Retina (tissue), 1 donor: ENCODE results near the gene CENPX.
"Not testable (repeated sequence)": the region's sequence is repeated elsewhere in the genome, so short reads cannot be mapped to it uniquely, and the experiment has no call there.

ENCODE experiments used
- DNase-seq: peaks from one replicate; pipeline ENCODE4 v3.0.0-alpha.2; 2016

Gene CENPX

GRCh38 chr17:82038796-82039409, 16.2 kb upstream of the CENPX start:
- DNase-seq = not testable (repeated sequence)

DNA sequence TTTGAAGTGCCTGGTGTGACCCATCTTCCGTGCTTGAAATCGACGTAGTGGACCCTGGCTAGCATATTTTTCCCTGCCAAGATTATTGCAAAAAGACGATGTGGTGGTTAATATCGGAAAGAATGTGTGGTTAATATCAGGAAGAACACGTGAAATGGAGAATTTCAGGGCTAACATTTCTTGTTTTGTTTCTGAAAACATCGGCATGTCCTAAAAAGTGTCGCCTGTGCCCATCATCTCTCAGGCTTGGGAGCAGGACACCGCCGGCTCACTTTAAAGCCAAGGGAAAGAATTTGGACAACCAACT, 15.2 kb upstream of the CENPX start:
- DNase-seq = no peak

DNA sequence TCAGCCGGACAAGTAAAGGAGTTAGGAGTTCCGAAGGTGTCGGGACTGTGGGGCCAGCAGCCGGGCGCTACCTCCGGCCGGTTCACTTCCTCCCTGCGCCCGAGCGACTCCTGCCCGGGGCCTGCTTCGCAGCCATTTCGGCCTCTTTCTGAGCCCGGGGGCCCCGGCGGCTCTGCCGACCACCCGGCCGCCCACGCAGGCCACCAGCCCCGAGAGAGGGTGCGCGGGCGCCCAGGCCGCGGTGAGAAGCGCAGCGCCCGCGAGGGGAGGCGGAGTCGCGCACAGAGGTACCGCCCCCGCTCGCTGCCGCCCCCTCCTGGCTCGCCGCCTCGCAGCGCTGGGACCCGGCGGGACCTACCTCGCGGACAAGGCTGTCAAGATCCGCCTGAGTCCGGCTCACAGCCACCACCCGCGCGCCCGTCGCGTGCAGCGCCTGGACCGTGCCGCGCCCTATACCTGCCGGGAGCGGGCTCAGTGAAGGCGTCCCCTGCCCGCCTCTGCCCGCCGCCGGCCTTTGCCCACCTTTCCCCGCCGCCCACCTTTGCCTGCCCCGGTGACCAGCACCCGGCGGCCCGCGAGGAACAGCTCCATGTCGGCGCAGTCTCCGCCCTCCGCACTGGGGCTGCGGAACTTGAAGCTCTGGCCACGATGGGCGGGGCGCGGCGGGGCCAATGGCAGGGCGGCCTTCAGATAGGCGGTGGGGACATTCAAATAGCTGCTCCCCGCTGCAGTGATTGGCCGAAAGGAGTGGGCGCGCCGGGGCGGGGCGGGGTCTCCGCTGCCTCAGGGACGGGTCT, 14.6 kb upstream of the CENPX start, which contains the start of gene DCXR:
DCXR (minus strand) TSS at position 606 of the 797 bp plus-strand sequence; CDS start at position 591, 15 bp downstream.
- DNase-seq = peak; percentile 98

DNA sequence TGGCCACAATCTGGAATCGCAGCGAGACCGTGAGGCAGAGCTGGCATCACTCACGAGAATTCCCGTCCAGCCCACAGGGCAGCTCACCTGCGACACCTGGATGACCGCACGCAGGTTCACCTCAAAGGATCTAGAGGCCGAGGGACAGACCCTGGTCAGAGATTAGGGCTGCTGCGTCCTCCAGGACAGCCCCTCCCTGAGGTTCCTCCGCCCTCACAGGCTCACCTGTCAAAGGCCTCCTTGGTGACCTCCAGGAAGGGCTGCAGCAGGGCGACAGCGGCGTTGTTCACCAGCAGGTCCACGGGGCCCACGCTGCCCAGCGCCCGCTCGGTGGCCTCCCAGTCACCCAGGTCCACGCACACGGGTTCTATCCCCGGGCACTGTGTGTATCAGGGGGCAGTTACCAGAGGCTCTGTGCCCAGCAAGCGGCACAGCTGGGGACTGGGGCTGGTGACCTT, 14.0 kb upstream of the CENPX start:
- no peak for DNase-seq

DNA sequence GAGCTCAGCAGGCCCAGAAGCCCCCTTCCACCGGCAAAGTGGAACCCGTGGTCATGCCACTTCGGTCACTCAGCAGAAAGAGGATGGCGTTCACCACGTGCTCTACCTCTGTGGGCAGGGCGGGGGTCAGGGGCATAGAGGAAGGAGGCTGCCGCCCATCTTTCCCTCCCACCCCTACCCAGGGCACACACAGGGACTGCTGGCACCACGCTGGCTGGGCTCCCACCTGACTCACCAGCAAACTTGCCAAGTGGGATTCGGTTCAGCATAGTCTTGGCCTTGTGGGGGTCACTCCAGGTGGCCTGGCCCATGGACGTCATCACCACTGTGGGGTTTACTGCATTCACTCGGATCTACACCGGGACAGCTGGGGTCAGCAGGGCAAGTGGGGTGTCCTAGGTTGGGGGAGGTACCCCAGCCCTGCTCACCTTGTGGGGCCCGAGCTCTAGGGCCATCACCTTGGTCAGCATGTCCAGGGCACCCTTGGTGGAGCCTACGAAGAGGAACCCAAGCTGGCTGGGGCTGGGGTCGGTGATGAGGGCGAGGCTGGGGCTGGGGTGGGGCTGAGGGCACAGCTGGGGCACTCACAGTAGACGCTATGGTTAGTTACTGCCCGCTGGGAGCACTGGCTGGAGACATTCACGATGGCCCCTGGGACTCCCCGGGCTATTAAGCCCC, 13.4 kb upstream of the CENPX start:
- DNase-seq = no peak

DNA sequence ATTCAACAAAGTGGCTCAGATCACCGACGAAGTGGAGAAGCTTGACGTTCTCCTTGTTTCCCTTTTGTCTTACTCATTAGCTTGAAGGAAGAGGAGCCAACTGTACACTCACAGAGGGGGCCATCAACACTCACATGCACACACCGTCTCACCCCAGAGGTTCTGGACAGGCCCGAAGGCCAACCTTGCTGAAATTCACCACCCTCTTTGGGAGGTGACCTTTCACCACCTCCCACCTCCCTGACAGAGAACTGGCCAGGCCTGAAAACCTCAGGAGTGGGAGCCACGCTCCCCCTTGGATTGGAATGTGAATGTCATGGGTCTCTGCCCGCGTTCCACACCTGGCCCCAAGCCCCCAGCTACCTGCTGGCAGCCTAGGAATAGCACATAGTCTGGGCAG, 12.8 kb upstream of the CENPX start:
- no peak for DNase-seq

DNA sequence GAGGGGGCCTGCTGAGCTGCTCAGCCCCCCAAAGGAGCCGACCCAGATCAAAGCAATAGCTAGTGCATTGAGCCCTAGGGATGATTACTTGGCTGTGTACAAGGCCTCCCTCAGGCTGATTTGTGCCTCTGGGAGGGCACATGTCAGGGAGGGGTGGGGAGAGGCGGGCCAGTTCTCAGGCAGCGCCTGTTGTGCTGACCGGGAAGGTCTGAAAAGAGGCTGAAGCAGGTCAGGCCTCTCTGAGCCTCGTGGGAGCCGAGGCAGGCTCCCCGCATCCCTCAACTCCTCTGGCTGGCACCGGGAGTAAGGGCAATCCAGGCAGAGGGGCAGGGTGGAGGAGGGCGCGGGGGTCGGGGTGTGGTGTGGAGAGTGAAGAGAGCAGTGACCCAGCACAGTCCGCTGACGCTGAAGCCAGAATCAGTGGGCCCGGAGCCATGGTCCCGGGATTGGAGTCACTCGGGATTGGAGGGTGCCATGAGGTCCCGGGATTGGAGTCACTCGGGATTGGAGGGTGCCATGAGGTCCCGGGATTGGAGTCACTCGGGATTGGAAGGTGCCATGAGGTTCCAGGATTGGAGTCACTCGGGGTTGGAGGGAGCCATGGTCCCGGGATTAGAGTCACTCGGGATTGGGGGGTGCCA, 11.8 kb upstream of the CENPX start:
- DNase-seq = no peak

DNA sequence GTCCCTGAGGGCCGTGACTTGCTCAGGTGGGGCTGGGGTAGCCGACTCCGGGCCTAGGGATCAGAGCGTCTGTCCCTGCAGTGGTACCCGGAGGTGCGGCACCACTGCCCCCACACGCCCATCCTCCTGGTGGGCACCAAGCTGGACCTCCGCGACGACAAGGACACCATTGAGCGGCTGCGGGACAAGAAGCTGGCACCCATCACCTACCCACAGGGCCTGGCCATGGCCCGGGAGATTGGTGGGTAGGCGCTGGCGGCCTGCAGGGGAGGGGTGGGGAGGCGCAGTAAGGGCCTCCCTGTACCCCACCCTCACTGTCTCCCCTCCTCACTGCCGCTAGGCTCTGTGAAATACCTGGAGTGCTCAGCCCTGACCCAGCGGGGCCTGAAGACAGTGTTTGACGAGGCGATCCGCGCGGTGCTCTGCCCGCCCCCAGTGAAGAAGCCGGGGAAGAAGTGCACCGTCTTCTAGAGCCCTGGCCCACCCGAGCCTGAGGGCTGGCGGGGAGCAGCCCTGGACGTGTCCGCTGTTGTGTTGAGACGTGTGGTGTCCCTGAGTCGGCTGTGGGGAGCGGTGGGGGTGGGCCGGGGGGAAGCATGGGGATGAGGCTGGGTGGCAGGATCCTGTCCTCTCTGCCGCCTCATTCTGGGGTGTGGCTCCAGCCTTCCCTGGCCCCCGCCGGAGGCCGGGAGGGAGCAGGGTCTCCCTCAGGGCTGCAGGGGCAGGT, 10.8 kb upstream of the CENPX start:
- no peak for DNase-seq

GRCh38 chr17:82031885-82032627, 9.4 kb upstream of the CENPX start:
- DNase-seq = no peak

DNA sequence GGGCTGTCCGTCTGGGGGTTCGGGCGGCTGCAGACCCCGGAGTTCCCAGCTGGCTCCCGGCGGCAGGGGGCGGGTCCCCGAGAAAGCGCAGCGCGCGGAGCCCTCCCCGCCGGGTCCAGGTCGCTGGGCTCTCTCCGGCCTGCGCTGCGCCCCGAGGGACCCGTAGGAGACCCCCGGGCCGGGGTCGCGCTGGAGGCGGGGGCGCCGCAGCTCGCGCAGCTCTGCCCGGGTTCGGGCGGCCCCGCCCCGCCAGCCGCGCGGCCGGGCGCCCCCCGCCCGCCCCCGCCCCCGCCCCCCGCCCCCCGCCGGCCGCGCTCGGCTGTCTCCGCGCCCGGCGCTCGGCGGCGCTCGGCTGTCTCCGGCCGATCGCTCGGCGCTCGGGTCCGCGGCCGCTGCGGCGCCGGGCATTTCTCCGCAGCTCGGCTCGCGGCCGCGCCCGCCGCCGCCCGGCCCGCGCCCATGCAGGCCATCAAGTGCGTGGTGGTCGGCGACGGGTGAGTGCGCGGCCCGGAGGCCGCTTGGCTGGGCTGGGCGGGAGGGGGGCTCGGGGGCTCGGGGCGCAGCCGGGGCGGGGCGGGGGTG, 8.7 kb upstream of the CENPX start, which contains the start of gene RAC3:
RAC3 (plus strand) TSS at position 376 of the 582 bp plus-strand sequence; CDS start at position 460, 84 bp downstream.
- no peak for DNase-seq

- DNase-seq = peak; percentile 94
Measured at GRCh38 chr17:82030470-82031302, 8.0 kb upstream of the CENPX start.

DNA sequence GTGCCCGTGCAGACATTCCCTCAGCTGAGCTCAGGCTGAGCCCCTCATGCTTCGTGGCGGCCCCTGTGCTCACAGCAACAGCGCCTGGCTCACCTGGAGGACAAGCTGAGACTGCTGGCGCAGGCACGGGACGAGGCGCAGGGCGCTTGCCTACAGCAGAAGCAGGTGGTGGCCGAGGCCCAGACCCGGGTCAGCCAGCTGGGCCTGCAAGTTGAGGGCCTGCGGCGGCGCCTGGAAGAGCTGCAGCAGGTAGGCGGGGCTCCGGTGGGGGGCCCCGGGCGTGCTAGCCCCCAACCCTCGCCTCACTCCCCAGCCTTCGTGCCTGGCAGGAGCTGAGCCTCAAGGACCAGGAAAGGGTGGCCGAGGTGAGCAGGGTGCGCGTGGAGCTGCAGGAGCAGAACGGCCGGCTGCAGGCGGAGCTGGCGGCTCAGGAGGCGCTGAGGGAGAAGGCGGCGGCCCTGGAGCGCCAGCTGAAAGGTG, 7.4 kb upstream of the CENPX start:
- no peak for DNase-seq

GRCh38 chr17:82029391-82029790, 6.7 kb upstream of the CENPX start:
- no peak for DNase-seq

DNA sequence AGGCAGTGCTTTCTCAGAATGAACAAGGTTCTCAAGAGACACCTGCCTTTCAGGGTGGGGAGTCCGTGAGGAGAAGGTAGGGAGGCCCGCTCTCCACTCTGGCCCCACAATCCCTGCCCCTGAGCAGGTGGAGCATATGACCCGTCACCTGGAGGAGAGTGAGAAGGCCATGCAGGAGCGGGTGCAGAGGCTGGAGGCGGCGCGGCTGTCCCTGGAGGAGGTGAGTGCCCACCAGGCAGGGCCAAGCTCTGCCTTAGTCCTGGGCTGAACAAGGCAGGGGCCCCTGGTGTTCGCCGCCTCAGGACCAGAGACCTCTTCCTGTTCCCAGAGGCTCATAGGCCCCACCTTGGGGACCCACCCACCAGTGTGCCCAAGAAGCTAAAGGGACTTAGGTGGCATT, 6.3 kb upstream of the CENPX start:
- DNase-seq = no peak

DNA sequence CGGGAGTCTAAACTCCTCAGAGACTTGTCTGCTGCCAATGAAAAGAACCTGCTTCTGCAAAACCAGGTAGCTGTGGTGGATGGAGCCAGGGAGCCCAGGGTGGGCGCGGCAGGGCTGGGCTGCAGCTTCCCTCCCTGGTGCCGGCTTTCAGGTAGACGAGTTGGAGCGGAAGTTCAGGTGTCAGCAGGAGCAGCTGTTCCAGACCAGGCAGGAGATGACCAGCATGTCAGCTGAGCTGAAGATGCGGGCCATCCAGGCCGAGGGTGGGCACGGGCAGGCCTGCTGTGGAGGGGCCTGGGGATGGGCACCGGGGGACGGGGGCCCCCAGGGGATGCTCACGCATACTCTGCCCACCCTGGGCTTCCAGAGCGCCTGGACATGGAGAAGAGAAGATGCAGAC, 5.6 kb upstream of the CENPX start:
- DNase-seq = no peak

- DNase-seq = no peak
Measured at GRCh38 chr17:82025401-82026107, 2.9 kb upstream of the CENPX start.

GRCh38 chr17:82024859-82025258, 2.2 kb upstream of the CENPX start:
- DNase-seq = no peak

- peak; percentile 73 for DNase-seq
Measured at GRCh38 chr17:82023447-82024241, 966 bp upstream of the CENPX start.

- peak; percentile 98 for DNase-seq
Measured at GRCh38 chr17:82022981-82023446, 336 bp upstream of the CENPX start, which contains the start of gene LRRC45. Gene LRRC45, plus strand, starts transcription at chr17:82023305. Its CDS starts 339 bp downstream, at chr17:82023644.
